ENCODE results near the gene OR6C65. TPM values are rescaled to one million over a fixed set of nuclear protein-coding genes. Genes with fewer than 3 reads are reported as not detected.
"Not testable (repeated sequence)": the region's sequence is repeated elsewhere in the genome, so short reads cannot be mapped to it uniquely, and the experiment has no call there.

Gene OR6C65
- total RNA-seq, result not detected

DNA sequence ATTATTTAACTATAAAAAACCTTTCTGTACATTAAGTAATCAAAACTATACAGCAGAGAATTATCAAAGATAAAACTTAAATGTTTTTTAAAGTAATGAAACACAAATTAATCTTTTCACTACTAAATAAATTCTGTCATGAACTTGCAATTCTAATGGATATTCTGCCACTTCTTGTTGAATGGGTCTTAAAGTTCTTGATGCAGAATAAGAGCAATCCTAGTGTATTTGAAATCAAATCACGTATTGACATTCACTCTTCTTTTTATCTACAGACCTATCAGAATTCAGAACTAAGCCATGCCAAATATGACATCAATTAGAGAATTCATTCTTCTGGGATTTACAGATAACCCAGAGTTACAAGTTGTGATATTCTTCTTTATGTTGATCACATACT is at the start of gene OR6C65:
Gene OR6C65, plus strand, starts transcription at position 301 of the 400 bp plus-strand sequence. Its CDS starts 0 bp downstream, at position 301.
- no peaks in the 10 kb centered on the region for H3K27me3 ChIP-seq (replicated peaks; ENCODE audit: insufficient read depth)
- TF ChIP-seq, protein P1, sequence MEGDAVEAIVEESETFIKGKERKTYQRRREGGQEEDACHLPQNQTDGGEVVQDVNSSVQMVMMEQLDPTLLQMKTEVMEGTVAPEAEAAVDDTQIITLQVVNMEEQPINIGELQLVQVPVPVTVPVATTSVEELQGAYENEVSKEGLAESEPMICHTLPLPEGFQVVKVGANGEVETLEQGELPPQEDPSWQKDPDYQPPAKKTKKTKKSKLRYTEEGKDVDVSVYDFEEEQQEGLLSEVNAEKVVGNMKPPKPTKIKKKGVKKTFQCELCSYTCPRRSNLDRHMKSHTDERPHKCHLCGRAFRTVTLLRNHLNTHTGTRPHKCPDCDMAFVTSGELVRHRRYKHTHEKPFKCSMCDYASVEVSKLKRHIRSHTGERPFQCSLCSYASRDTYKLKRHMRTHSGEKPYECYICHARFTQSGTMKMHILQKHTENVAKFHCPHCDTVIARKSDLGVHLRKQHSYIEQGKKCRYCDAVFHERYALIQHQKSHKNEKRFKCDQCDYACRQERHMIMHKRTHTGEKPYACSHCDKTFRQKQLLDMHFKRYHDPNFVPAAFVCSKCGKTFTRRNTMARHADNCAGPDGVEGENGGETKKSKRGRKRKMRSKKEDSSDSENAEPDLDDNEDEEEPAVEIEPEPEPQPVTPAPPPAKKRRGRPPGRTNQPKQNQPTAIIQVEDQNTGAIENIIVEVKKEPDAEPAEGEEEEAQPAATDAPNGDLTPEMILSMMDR (IDR thresholded peaks at IDR 0.05), result no peak
- H3K4me1 ChIP-seq (ENCODE audit: control insufficient read depth in 1 of 2, low read depth in 2 of 2), result no peaks in the 10 kb centered on the region
- no peaks in the 10 kb centered on the region for H3K9me3 ChIP-seq
- ATAC-seq (ENCODE audit: insufficient number of reproducible peaks, low FRiP score, low read depth) (no peak), DNase-seq (ENCODE audit: low spot score) (no peak)
- no peak within 1 kb of the TSS for H3K4me3 ChIP-seq
- H3K27ac ChIP-seq, result no peak within 1 kb of the TSS
- no peaks in the 10 kb centered on the region for H3K36me3 ChIP-seq

DNA sequence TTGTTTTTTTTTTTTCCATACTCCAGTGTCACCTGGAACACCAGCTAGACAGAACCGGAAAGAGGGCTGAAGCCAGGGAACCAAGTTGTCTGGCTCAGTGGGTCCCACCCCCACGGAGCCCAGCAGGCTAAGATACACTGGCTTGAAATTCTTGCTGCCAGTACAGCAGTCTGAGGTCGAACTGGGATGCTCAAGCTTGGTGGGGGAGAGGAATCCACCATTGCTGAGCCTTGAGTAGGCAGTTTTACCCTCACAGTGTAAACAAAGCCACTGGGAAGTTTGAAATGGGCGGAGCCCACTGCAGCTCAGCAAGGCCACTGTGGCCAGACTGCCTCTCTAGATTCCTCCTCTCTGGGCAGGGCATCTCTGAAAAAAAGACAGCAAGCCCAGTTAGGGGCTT is 45.0 kb upstream of the OR6C65 start:
- not testable (repeated sequence) for H3K9me3 ChIP-seq; H3K4me1 ChIP-seq (ENCODE audit: control insufficient read depth in 1 of 2, low read depth in 2 of 2); H3K36me3 ChIP-seq; H3K27me3 ChIP-seq (replicated peaks; ENCODE audit: insufficient read depth); DNase-seq (ENCODE audit: low spot score); ATAC-seq (ENCODE audit: insufficient number of reproducible peaks, low FRiP score, low read depth); H3K27ac ChIP-seq; H3K4me3 ChIP-seq

DNA sequence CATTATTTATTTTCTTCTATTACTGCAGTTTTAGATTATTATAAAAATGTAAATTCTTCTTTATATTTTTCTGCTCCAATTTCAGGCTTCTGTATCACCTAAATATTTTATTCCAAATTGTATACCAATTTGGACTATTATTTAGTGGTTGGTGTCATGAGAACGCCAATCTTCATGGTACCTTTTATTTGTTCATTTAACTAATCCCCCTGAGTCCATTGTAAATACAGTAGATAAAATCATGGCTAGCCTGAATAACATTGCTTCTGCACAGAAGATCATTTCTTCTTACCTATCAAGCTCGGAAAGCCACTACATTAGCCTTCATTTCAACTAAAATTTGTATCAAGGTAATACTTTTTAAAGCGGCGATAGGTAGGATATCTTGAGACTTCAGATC is 37.7 kb upstream of the OR6C65 start, which contains the start of gene OR6C75:
Gene OR6C75, plus strand, starts transcription at position 301 of the 400 bp plus-strand sequence. CDS start 2,136 bp downstream, outside the sequence.
- Histone ChIP-seq H3K4me1 (ENCODE audit: control insufficient read depth in 1 of 2, low read depth in 2 of 2) (no peaks in the 10 kb centered on the region), H3K27ac (no peak within 1 kb of the TSS), H3K4me3 (no peak within 1 kb of the TSS), H3K36me3 (no peaks in the 10 kb centered on the region), H3K9me3 (no peaks in the 10 kb centered on the region), H3K27me3 (replicated peaks; ENCODE audit: insufficient read depth) (no peaks in the 10 kb centered on the region)
- TF ChIP-seq, protein P1 (IDR thresholded peaks at IDR 0.05), result no peak
- ATAC-seq (ENCODE audit: insufficient number of reproducible peaks, low FRiP score, low read depth) (no peak), DNase-seq (ENCODE audit: low spot score) (no peak)

DNA sequence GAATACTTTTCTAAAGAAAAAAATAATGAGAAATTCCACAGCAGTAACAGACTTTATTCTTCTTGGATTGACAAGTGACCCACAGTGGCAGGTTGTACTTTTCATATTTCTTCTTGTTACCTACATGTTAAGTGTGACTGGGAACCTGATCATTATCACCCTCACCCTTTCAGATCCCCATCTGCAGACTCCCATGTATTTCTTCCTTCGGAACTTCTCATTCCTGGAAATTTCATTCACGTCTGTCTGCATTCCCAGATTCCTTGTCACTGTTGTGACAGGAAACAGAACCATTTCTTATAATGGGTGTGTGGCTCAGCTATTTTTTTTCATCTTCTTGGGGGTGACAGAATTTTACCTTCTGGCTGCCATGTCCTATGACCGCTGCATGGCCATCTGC is 35.2 kb upstream of the OR6C65 start:
- H3K27ac ChIP-seq, result no peak overlapping the region
- no peak for ATAC-seq (ENCODE audit: insufficient number of reproducible peaks, low FRiP score, low read depth)
- H3K36me3 ChIP-seq, result no peaks in the 10 kb centered on the region

DNA sequence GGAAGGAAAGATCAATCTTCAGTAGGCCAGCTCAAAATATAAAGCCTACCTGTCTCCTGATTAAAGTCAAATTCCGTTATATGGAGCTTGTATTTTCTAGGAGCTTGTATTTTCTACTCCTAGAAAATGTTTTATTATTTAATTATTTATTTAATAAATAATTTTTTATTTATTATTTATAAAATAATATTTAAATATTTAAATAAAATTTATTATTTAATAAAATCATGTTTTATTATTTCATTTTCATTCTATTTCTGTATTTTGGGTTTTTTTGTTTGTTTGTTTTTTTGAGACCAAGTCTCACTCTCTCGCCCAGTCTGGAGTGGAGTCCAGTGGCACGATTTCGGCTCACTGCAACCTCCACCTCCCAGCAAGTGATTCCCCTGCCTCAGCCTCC is 27.8 kb upstream of the OR6C65 start:
- Histone ChIP-seq H3K36me3 (no peaks in the 10 kb centered on the region), H3K4me3 (no peak overlapping the region), H3K9me3 (no peaks in the 10 kb centered on the region), H3K27ac (no peak overlapping the region), H3K4me1 (ENCODE audit: control insufficient read depth in 1 of 2, low read depth in 2 of 2) (no peaks in the 10 kb centered on the region), H3K27me3 (replicated peaks; ENCODE audit: insufficient read depth) (no peaks in the 10 kb centered on the region)
- ATAC-seq (ENCODE audit: insufficient number of reproducible peaks, low FRiP score, low read depth) (no peak), DNase-seq (ENCODE audit: low spot score) (no peak)
- TF ChIP-seq, protein P1 (IDR thresholded peaks at IDR 0.05), result no peak

More for the DNA sequence above, 35.2 kb upstream of the OR6C65 start:
- Histone ChIP-seq H3K27me3 (replicated peaks; ENCODE audit: insufficient read depth) (no peaks in the 10 kb centered on the region), H3K4me3 (no peak overlapping the region), H3K4me1 (ENCODE audit: control insufficient read depth in 1 of 2, low read depth in 2 of 2) (no peaks in the 10 kb centered on the region), H3K9me3 (no peaks in the 10 kb centered on the region)
- TF ChIP-seq, protein P1 (IDR thresholded peaks at IDR 0.05), result no peak
- DNase-seq (ENCODE audit: low spot score), result no peak

DNA sequence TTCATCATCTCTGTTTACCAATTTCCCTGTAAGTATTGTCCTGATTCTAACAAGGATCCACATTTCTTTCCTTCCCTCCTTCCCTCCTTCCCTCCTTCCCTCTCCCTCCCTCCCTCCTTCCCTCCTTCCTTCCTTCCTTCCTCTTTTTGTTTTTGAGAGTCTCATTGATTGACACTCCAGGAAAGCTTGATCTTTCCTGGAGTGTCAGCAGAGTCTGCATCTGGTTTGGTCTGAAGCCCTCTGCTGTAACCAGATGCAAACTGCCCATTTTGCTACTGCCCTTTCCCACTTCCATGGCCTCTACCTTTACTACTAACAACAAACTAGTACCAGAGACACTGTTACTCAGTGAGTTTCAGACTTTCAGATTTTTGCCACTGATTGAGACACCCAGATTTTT is 14.4 kb upstream of the OR6C65 start:
- H3K9me3 ChIP-seq, result no peaks in the 10 kb centered on the region
- no peaks in the 10 kb centered on the region for H3K36me3 ChIP-seq
- H3K4me1 ChIP-seq (ENCODE audit: control insufficient read depth in 1 of 2, low read depth in 2 of 2), result no peaks in the 10 kb centered on the region
- DNase-seq (ENCODE audit: low spot score) (no peak), ATAC-seq (ENCODE audit: insufficient number of reproducible peaks, low FRiP score, low read depth) (no peak)
- H3K27ac ChIP-seq, result no peak overlapping the region
- no peak overlapping the region for H3K4me3 ChIP-seq
- H3K27me3 ChIP-seq (replicated peaks; ENCODE audit: insufficient read depth), result no peaks in the 10 kb centered on the region
- TF ChIP-seq, protein P1 (IDR thresholded peaks at IDR 0.05), result no peak
